H1 (cell line): ENCODE results near the gene FASTK. TPM values are rescaled to one million over a fixed set of nuclear protein-coding genes. Genes with fewer than 3 reads are reported as not detected.
A peak's percentile ranks its signal among the peaks of the same experiment; 100 is the strongest.

ENCODE experiments used
- CTCF ChIA-PET: fragments of 300-600 bp; sonication (Branson Sonifier 250); formaldehyde crosslinking; loops from one replicate; lab custom pipeline; 2021; ENCODE audit not compliant: partially characterized antibody; lab: Charles Lee
- POLR2A ChIA-PET: fragments of 300-600 bp; sonication (Branson Sonifier 250); formaldehyde crosslinking; loops from one replicate; lab custom pipeline; 2021; ENCODE audit warnings: inconsistent platforms; ENCODE audit not compliant: partially characterized antibody; lab: Charles Lee
- DNase-seq, 2 experiments: peaks; one replicate each; pipeline versions ENCODE4 v3.0.0 to v3.0.0-alpha.2; 2010 to 2022; ENCODE audit warnings: low spot score in 2 of 2, low read depth in 1 of 2, mixed read lengths in 1 of 2
- FAIRE-seq: peaks from 2 replicates; lab custom pipeline; 2011; peaks lifted over from hg19 to GRCh38; lab: Jason Lieb, UNC
- H2AFZ ChIP-seq: 2 replicates; pipeline ENCODE4 v1.8.1; 2012; ENCODE audit warnings: low read length, inconsistent platforms
- H2AK5ac ChIP-seq: 2 replicates; pipeline ENCODE4 v1.6.1; 2013; ENCODE audit warnings: low read depth, low read length
- H2BK120ac ChIP-seq: replicated peaks from 2 replicates; pipeline ENCODE3; 2013; ENCODE audit warnings: low read depth, low read length, inconsistent platforms
- H2BK12ac ChIP-seq: 2 replicates; pipeline ENCODE4 v1.6.1; 2013; ENCODE audit warnings: low read depth, low read length
- H2BK15ac ChIP-seq: 2 replicates; pipeline ENCODE4 v1.6.1; 2013; ENCODE audit warnings: low read length
- H2BK20ac ChIP-seq: 2 replicates; pipeline ENCODE4 v1.6.1; 2013; ENCODE audit warnings: low read length
- H2BK5ac ChIP-seq: 2 replicates; pipeline ENCODE4 v1.6.1; 2013; ENCODE audit warnings: low read depth, low read length
- H3K14ac ChIP-seq: 2 replicates; pipeline ENCODE4 v1.6.1; 2013; ENCODE audit warnings: inconsistent platforms; ENCODE audit not compliant: insufficient read length
- H3K18ac ChIP-seq: 2 replicates; pipeline ENCODE4 v1.6.1; 2013; ENCODE audit warnings: low read length; ENCODE audit errors: extremely low read depth
- H3K23ac ChIP-seq: 2 replicates; pipeline ENCODE4 v1.6.1; 2013; ENCODE audit warnings: inconsistent platforms; ENCODE audit not compliant: insufficient read length
- H3K23me2 ChIP-seq: 2 replicates; pipeline ENCODE4 v1.6.1; 2013; ENCODE audit warnings: low read depth, low read length
- H3K27ac ChIP-seq: 2 replicates; pipeline ENCODE4 v1.6.1; 2011; ENCODE audit warnings: low read depth, low read length, inconsistent platforms
- H3K27me3 ChIP-seq, 4 experiments: replicated peaks in 1 of 4; 1 replicate in 1 of 4; 2 replicates in 3 of 4; pipeline versions ENCODE4 v1.6.1 to v1.8.1; 2011 to 2013; ENCODE audit warnings: low read length in 3 of 4, mild to moderate bottlenecking in 3 of 4, inconsistent platforms in 2 of 4, mixed read lengths in 2 of 4, moderate library complexity in 1 of 4; ENCODE audit not compliant: control insufficient read depth in 3 of 4, insufficient read depth in 3 of 4; ENCODE audit errors: extremely low read depth in 1 of 4
- H3K36me3 ChIP-seq, 4 experiments: 2 replicates each; pipeline versions ENCODE4 v1.6.1 to v1.8.1; 2011 to 2013; ENCODE audit warnings: mild to moderate bottlenecking in 4 of 4, low read length in 3 of 4, moderate library complexity in 2 of 4, control low read depth in 1 of 4, inconsistent platforms in 1 of 4; ENCODE audit not compliant: insufficient read depth in 4 of 4, control insufficient read depth in 2 of 4
- H3K4ac ChIP-seq: replicated peaks from 2 replicates; pipeline ENCODE3; 2013; ENCODE audit warnings: low read length, low read depth, mixed read lengths, inconsistent platforms; ENCODE audit not compliant: insufficient read length
- H3K4me1 ChIP-seq, 4 experiments: replicated peaks in 1 of 4; 1 replicate in 1 of 4; 2 replicates in 3 of 4; pipeline versions ENCODE4 v1.6.1 to v1.8.1; 2011 to 2013; ENCODE audit warnings: low read length in 3 of 4, inconsistent platforms in 2 of 4, mixed read lengths in 1 of 4; ENCODE audit not compliant: insufficient read depth in 4 of 4, control insufficient read depth in 3 of 4
- H3K4me2 ChIP-seq, 2 experiments: 2 replicates each; pipeline versions ENCODE4 v1.6.1 to v1.8.1; 2011 to 2013; ENCODE audit warnings: low read depth in 2 of 2, low read length in 2 of 2, control low read depth in 1 of 2, inconsistent platforms in 1 of 2, mild to moderate bottlenecking in 1 of 2; ENCODE audit not compliant: insufficient read depth in 1 of 2
- H3K4me3 ChIP-seq, 4 experiments: fragments of 200-600, 300-600 bp in 1 of 4; sonication (generic), shearing (Covaris generic), sonication (Bioruptor Twin) in 1 of 4; 2 replicates each; pipeline versions ENCODE4 v1.5.1 to v1.8.1; 2011 to 2016; ENCODE audit warnings: low read length in 4 of 4, low read depth in 3 of 4, control low read depth in 2 of 4, inconsistent platforms in 2 of 4, mild to moderate bottlenecking in 2 of 4, mixed read lengths in 1 of 4, moderate library complexity in 1 of 4; ENCODE audit not compliant: insufficient read depth in 2 of 4; ENCODE audit errors: extremely low read depth in 1 of 4
- H3K56ac ChIP-seq: replicated peaks from 2 replicates; pipeline ENCODE3; 2013; ENCODE audit warnings: low read depth, mild to moderate bottlenecking, mixed read lengths, low read length, inconsistent platforms; ENCODE audit not compliant: insufficient read length
- H3K79me1 ChIP-seq: 2 replicates; pipeline ENCODE4 v1.6.1; 2013; ENCODE audit warnings: low read depth, low read length, control low read depth
- H3K79me2 ChIP-seq, 2 experiments: 2 replicates each; pipeline versions ENCODE4 v1.6.1 to v1.8.1; 2012 to 2013; ENCODE audit warnings: low read length in 2 of 2, mild to moderate bottlenecking in 2 of 2, inconsistent platforms in 1 of 2; ENCODE audit not compliant: insufficient read depth in 2 of 2, control insufficient read depth in 1 of 2
- H3K9ac ChIP-seq, 4 experiments: replicated peaks in 1 of 4; 1 replicate in 1 of 4; 2 replicates in 3 of 4; pipeline versions ENCODE4 v1.6.1 to v1.8.1; 2011 to 2013; ENCODE audit warnings: low read depth in 3 of 4, low read length in 3 of 4, control low read depth in 2 of 4, mild to moderate bottlenecking in 2 of 4, moderate library complexity in 2 of 4, inconsistent platforms in 1 of 4; ENCODE audit errors: extremely low read depth in 1 of 4
- H3K9me3 ChIP-seq, 2 experiments: 2 replicates each; pipeline versions ENCODE4 v1.6.1 to v1.8.1; 2012 to 2013; ENCODE audit warnings: mild to moderate bottlenecking in 2 of 2, moderate library complexity in 2 of 2, control low read depth in 1 of 2, inconsistent platforms in 1 of 2, low read depth in 1 of 2, low read length in 1 of 2, mixed read lengths in 1 of 2; ENCODE audit not compliant: insufficient read depth in 2 of 2
- H4K20me1 ChIP-seq, 2 experiments: replicated peaks in 1 of 2; 2 replicates each; pipeline versions ENCODE3 to v1.8.1; 2011 to 2013; ENCODE audit warnings: inconsistent platforms in 2 of 2, low read length in 2 of 2, mild to moderate bottlenecking in 1 of 2; ENCODE audit not compliant: insufficient read depth in 2 of 2, control insufficient read depth in 1 of 2
- H4K5ac ChIP-seq: 2 replicates; pipeline ENCODE4 v1.6.1; 2013; ENCODE audit warnings: low read length, low read depth, mixed read lengths, inconsistent platforms; ENCODE audit not compliant: insufficient read length
- H4K8ac ChIP-seq: 2 replicates; pipeline ENCODE4 v1.8.0; 2013; ENCODE audit warnings: mild to moderate bottlenecking, moderate library complexity, low read length, inconsistent platforms; ENCODE audit not compliant: insufficient read depth; ENCODE audit errors: extremely low read depth
- H4K91ac ChIP-seq: replicated peaks from 2 replicates; pipeline ENCODE3; 2013; ENCODE audit warnings: low read length, mixed read lengths, inconsistent platforms; ENCODE audit not compliant: insufficient read length
- ASH2L ChIP-seq: fragments of 200-600, 300-600 bp; sonication (generic); IDR thresholded peaks from one replicate; pipeline ENCODE4 v1.7.1; 2017; ENCODE audit warnings: low read length
- CEBPB ChIP-seq: IDR thresholded peaks from 2 replicates; pipeline ENCODE4 v1.6.1; 2012; ENCODE audit warnings: low read depth, low read length
- CTBP2 ChIP-seq: IDR thresholded peaks from 2 replicates; pipeline ENCODE4 v1.7.0; 2011; ENCODE audit warnings: borderline replicate concordance, mild to moderate bottlenecking, moderate library complexity, mixed read lengths, low read length; ENCODE audit not compliant: insufficient read depth, insufficient read length
- EGR1 ChIP-seq: IDR thresholded peaks from 2 replicates; pipeline ENCODE4 v1.6.1; 2011; ENCODE audit warnings: low read depth, low read length, borderline replicate concordance
- HDAC6 ChIP-seq: IDR thresholded peaks from one replicate; pipeline ENCODE4 v1.7.1; 2012; ENCODE audit warnings: low read depth, mild to moderate bottlenecking, inconsistent platforms, low read length, moderate library complexity
- MAFK ChIP-seq: IDR thresholded peaks from 2 replicates; pipeline ENCODE4 v1.6.1; 2012; ENCODE audit warnings: low read depth, mild to moderate bottlenecking, improper control_type of control experiment, low read length
- SP2 ChIP-seq: IDR thresholded peaks from 2 replicates; pipeline ENCODE4 v1.6.1; 2012; ENCODE audit warnings: mild to moderate bottlenecking, low read length, inconsistent platforms
- SRF ChIP-seq: IDR thresholded peaks from 2 replicates; pipeline ENCODE4 v1.6.1; 2011; ENCODE audit warnings: mild to moderate bottlenecking, low read depth, low read length, moderate library complexity
- SUZ12 ChIP-seq: fragments of 200-600 bp; sonication (generic); IDR thresholded peaks from 2 replicates; pipeline ENCODE4 v1.6.1; 2012; ENCODE audit warnings: mild to moderate bottlenecking, inconsistent platforms, low read length, moderate library complexity, mixed read lengths
- TAF1 ChIP-seq: IDR thresholded peaks from 2 replicates; pipeline ENCODE4 v1.6.1; 2011; ENCODE audit warnings: mild to moderate bottlenecking, low read depth, low read length
- TAF7 ChIP-seq: optimal IDR thresholded peaks from 2 replicates; pipeline ENCODE3; 2011; ENCODE audit warnings: low read depth, mild to moderate bottlenecking, inconsistent platforms, low read length, moderate library complexity, borderline replicate concordance
- YY1 ChIP-seq: IDR thresholded peaks from 2 replicates; pipeline ENCODE4 v1.6.1; 2011; ENCODE audit warnings: low read depth, mild to moderate bottlenecking, low read length
- WGBS, 2 experiments: shearing (Covaris generic) in 1 of 2; methylation state at CpG; one replicate each; pipeline versions ENCODE4 v1.1.6 to v1.1.7; 2013 to 2015; ENCODE audit warnings: low lambda C conversion rate in 2 of 2, mixed read lengths in 2 of 2, inconsistent platforms in 1 of 2, low coverage in 1 of 2, missing lambda C conversion rate in 1 of 2; ENCODE audit not compliant: insufficient replicate concordance in 2 of 2, insufficient coverage in 1 of 2, insufficient read length in 1 of 2; ENCODE audit errors: extremely low coverage in 1 of 2, missing lambda C conversion rate in 1 of 2; 5-methylcytosine and 5-hydroxymethylcytosine counted together
- polyA plus RNA-seq, 7 experiments: library from polyadenylated mRNA; depleted of rRNA in 3 of 7; stranded (reverse) in 5 of 7; unstranded in 2 of 7; fragments of >200 nt in 5 of 7; fragments of 200-250 nt in 2 of 7; gene quantifications; 1 replicate in 5 of 7; 2 replicates in 1 of 7; 4 replicates in 1 of 7; pipeline versions ENCODE4 v1.2.1 to v1.2.3, GENCODE V29; 2011 to 2013; ENCODE audit warnings: missing spikeins in 2 of 7, mixed read lengths in 2 of 7
- total RNA-seq: library from RNA; stranded (reverse); fragmentation: NEBNext Ultra II Directional; extraction: Animal tissue kit (Norgen Biotek cat#: 25700); gene quantifications from 2 replicates; pipeline ENCODE4 v1.2.1, GENCODE V29; 2021

Gene FASTK
- total and polyA plus RNA-seq, 2 of the 8 experiments (the other 6 are each of a cell fraction or from before 2014, with no cell fraction given) = 39.4 to 84.0 TPM

GRCh38 chr7:151088856-151089699, 8.5 kb upstream of the FASTK start:
- no peak overlapping the region for H3K27ac ChIP-seq
- no peak for DNase-seq
- TF ChIP-seq MAFK (no peak), SP2 (no peak), SUZ12 (no peak; the same call in 1 of the 2 replicates), EGR1 (no peak), CEBPB (no peak), YY1 (no peak), TAF1 (no peak), TAF7 (no peak), HDAC6 (no peak), CTBP2 (no peak), ASH2L (no peak), SRF (no peak)

More at GRCh38 chr7:151088856-151089699, 8.5 kb upstream of the FASTK start:
- ChIA-PET POLR2A (interaction anchor here (0.7 to 4.9 kb wide), 6 partner anchors 11 to 70 kb away, joined by 3 to 33 read pairs (median 5); partner anchors contain the start of gene ABCB8), CTCF (interaction anchor here (0.6 to 15.1 kb wide), 15 partner anchors 12 to 138 kb away, joined by 3 to 448 read pairs (median 4); partner anchors contain the start of gene ABCF2)
- no peaks in the 10 kb centered on the region for H3K9me3 ChIP-seq
- H2BK15ac ChIP-seq = no peak overlapping the region
- H3K79me2 ChIP-seq = peaks cover 11 to 60% of the 10 kb centered on the region in 2 experiments; a peak in 3 of 4 replicates
- no peak overlapping the region for H2AK5ac ChIP-seq
- H3K23me2 ChIP-seq = peaks cover 16% of the 10 kb centered on the region; the same call in 1 of the 2 replicates
- no peak overlapping the region for H2BK120ac ChIP-seq
- H3K36me3 ChIP-seq = no peaks in the 10 kb centered on the region
- H4K5ac ChIP-seq = no peak overlapping the region
- no peak for FAIRE-seq
- H2BK12ac ChIP-seq = no peak overlapping the region
- peaks cover 6 to 40% (median 23%) of the 10 kb centered on the region in 4 experiments for H3K4me1 ChIP-seq
- peaks cover 0 to 24% (median 10%) of the 10 kb centered on the region in 4 experiments; a peak in 6 of 7 replicates for H3K27me3 ChIP-seq
- H4K8ac ChIP-seq = no peak overlapping the region
- H3K18ac ChIP-seq = no peak overlapping the region
- H2AFZ ChIP-seq = no peak overlapping the region
- H3K79me1 ChIP-seq = peaks cover 10% of the 10 kb centered on the region; the same call in 1 of the 2 replicates
- H3K56ac ChIP-seq = no peak overlapping the region
- H3K4ac ChIP-seq = no peak overlapping the region
- WGBS, 2 experiments = 33% methylated on average over 25 of the region's 30 CpGs; no CpG with 5 or more reads in 1 of the 2 experiments
- H4K20me1 ChIP-seq = peaks cover 36 to 53% of the 10 kb centered on the region in 2 experiments
- no peak overlapping the region for H2BK20ac ChIP-seq
- no peak overlapping the region for H3K14ac ChIP-seq
- H3K4me2 ChIP-seq = peak overlapping the region; percentile 73 to 83
- H3K4me3 ChIP-seq = peak overlapping the region; percentile 8 to 75 (median 66); a peak in 7 of 8 replicates
- H2BK5ac ChIP-seq = no peak overlapping the region
- H4K91ac ChIP-seq = no peak overlapping the region
- no peak overlapping the region for H3K23ac ChIP-seq
- H3K9ac ChIP-seq = peak overlapping the region in 1 of 4 experiments; percentile 33; a peak in 2 of 7 replicates
